Measurements from ENCODE around the gene DNAJC7. TPM values are rescaled to one million over a fixed set of nuclear protein-coding genes. Genes with fewer than 3 reads are reported as not detected.
"Not testable (repeated sequence)": the region's sequence is repeated elsewhere in the genome, so short reads cannot be mapped to it uniquely, and the experiment has no call there.

The DNAJC7 gene
- total and polyA plus RNA-seq, 7 donors, result 46.7 to 91.6 (median 57.1) TPM

DNA sequence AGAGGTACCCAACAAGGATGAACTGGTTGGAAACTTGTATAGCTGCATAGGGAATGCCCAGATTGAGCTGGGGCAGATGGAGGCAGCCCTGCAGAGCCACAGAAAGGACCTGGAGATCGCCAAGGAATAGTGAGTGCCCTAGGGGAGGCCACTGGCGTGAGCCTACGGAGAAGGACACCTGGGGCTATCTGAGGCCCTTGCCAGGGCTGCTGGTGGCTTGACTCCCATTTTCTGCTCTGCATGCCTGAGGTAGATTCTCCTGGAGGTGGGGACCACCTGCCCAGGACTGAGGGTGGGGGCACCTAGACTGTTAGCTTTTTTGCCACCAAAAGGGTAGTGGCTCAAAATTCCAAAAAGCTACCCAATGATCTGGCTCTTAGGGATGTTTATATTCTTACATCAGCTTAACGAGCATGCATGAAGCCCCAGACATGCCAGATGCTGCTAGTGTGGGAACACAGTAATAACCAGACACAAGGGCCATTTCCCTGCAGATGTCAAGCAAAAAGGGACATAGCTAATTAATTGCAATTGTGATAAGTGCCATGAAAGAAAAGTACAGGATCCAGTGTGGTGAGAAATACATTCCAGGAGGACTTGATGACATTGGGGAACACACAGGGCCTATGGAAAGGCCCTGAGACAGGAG lies 78.1 kb downstream of the DNAJC7 start:
- DNase-seq, result no peak
- peaks cover 0 to 21% (median 0%) of the 10 kb centered on the region in 4 donors for H3K36me3 ChIP-seq
- H3K9me3 ChIP-seq, result no peaks in the 10 kb centered on the region
- no peak overlapping the region for H3K27ac ChIP-seq
- TF ChIP-seq POLR2AphosphoS5 (IDR thresholded peaks at IDR 0.05) (no peak), POLR2A (IDR thresholded peaks at IDR 0.05) (no peak), EP300 (IDR thresholded peaks at IDR 0.05) (no peak)
- TF ChIP-seq, protein P1, sequence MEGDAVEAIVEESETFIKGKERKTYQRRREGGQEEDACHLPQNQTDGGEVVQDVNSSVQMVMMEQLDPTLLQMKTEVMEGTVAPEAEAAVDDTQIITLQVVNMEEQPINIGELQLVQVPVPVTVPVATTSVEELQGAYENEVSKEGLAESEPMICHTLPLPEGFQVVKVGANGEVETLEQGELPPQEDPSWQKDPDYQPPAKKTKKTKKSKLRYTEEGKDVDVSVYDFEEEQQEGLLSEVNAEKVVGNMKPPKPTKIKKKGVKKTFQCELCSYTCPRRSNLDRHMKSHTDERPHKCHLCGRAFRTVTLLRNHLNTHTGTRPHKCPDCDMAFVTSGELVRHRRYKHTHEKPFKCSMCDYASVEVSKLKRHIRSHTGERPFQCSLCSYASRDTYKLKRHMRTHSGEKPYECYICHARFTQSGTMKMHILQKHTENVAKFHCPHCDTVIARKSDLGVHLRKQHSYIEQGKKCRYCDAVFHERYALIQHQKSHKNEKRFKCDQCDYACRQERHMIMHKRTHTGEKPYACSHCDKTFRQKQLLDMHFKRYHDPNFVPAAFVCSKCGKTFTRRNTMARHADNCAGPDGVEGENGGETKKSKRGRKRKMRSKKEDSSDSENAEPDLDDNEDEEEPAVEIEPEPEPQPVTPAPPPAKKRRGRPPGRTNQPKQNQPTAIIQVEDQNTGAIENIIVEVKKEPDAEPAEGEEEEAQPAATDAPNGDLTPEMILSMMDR (IDR thresholded peaks at IDR 0.05), result no peak
- 90 to 91% methylated on average over 4 of the region's 4 CpGs for WGBS, 2 donors
- H3K27me3 ChIP-seq, result no peaks in the 10 kb centered on the region
- H3K4me1 ChIP-seq, result no peaks in the 10 kb centered on the region
- intact Hi-C loops (cut with DNase I), result no loop called here
- no peak overlapping the region for H3K4me3 ChIP-seq

- no peak overlapping the region for H3K27ac ChIP-seq
- H3K4me3 ChIP-seq, result no peak overlapping the region
These were observed 79.0 kb downstream of the DNAJC7 start for GRCh38 chr17:41937970-41938954.

DNA sequence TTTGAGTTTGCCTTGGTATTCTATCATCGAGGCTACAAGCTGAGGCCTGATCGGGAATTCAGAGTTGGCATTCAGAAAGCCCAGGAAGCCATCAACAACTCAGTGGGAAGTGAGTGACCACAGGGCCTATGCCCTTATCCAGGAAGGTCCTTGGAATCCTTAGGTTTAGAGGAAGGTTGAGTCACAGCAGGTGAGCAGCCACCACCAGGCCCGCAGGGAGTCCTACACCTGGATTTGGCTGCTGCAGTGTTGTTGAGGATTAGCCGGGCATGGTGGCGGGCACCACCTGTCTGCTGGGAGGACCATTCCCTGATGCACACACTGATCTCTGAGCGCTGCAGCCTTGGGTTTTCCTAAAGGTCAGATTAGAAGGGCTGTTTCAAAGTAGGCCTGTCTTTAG lies 81.6 kb downstream of the DNAJC7 start:
- H3K27ac ChIP-seq, result no peak overlapping the region
- intact Hi-C loops (cut with DNase I), result no loop called here
- TF ChIP-seq POLR2AphosphoS5 (IDR thresholded peaks at IDR 0.05) (no peak), POLR2A (IDR thresholded peaks at IDR 0.05) (no peak), EP300 (IDR thresholded peaks at IDR 0.05) (no peak)
- TF ChIP-seq, protein P1 (IDR thresholded peaks at IDR 0.05), result no peak
- H3K27me3 ChIP-seq, result no peaks in the 10 kb centered on the region
- no peaks in the 10 kb centered on the region for H3K9me3 ChIP-seq
- H3K4me3 ChIP-seq, result no peak overlapping the region
- no peak for DNase-seq
- peaks cover 0 to 7% (median 3%) of the 10 kb centered on the region in 4 donors for H3K4me1 ChIP-seq
- 96% methylated on average over 6 of the region's 6 CpGs for WGBS, 2 donors
- H3K36me3 ChIP-seq, result peaks cover 0 to 21% (median 0%) of the 10 kb centered on the region in 4 donors

More at GRCh38 chr17:41937970-41938954, 79.0 kb downstream of the DNAJC7 start:
- WGBS, 2 donors, result 91 to 95% methylated on average over 19 of the region's 19 CpGs
- no peak for TF ChIP-seq POLR2AphosphoS5 (IDR thresholded peaks at IDR 0.05)
- TF ChIP-seq EP300 (IDR thresholded peaks at IDR 0.05), result no peak
- TF ChIP-seq POLR2A (IDR thresholded peaks at IDR 0.05), result no peak
- TF ChIP-seq, protein P1 (IDR thresholded peaks at IDR 0.05), result no peak
- Histone ChIP-seq H3K36me3 (peaks cover 0 to 21% (median 0%) of the 10 kb centered on the region in 4 donors), H3K4me1 (no peaks in the 10 kb centered on the region), H3K9me3 (no peaks in the 10 kb centered on the region), H3K27me3 (no peaks in the 10 kb centered on the region)
- no peak for DNase-seq
- intact Hi-C loops (cut with DNase I), result no loop called here

GRCh38 chr17:41932816-41933389 lies 84.3 kb downstream of the DNAJC7 start:
- intact Hi-C loops (cut with DNase I), result no loop called here
- 5 to 29% methylated on average over 2 of the region's 2 CpGs for WGBS, 2 donors
- no peak for DNase-seq
- Histone ChIP-seq H3K4me3 (no peak overlapping the region), H3K4me1 (peaks cover 0 to 20% (median 12%) of the 10 kb centered on the region in 4 donors), H3K9me3 (no peaks in the 10 kb centered on the region), H3K36me3 (peaks cover 0 to 21% (median 0%) of the 10 kb centered on the region in 4 donors), H3K27ac (no peak overlapping the region), H3K27me3 (no peaks in the 10 kb centered on the region)
- no peak for TF ChIP-seq POLR2AphosphoS5 (IDR thresholded peaks at IDR 0.05)
- TF ChIP-seq POLR2A (IDR thresholded peaks at IDR 0.05), result no peak
- TF ChIP-seq, protein P1 (IDR thresholded peaks at IDR 0.05), result no peak
- TF ChIP-seq EP300 (IDR thresholded peaks at IDR 0.05), result no peak

DNA sequence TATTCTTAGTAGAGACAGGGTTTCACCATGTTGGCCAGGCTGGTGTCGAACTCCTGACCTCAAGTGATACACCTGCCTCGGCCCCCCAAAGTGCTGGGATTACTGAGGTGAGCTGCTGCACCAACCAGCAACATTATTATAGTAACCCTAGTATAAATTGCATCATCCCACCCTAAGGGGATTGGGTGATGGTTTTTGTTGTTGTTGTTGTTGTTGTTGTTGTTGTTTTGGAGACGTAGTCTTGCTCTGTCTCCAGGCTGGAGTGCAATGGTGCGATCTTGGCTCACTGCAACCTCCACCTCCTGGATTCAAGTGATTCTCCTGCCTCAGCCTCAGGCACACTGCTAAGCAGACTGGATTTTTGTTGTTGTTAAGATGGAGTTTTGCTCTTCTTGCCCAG lies 85.5 kb downstream of the DNAJC7 start:
- peaks cover 0 to 19% (median 0%) of the 10 kb centered on the region in 4 donors for H3K36me3 ChIP-seq
- H3K4me3 ChIP-seq; intact Hi-C loops (cut with DNase I); H3K27me3 ChIP-seq; H3K9me3 ChIP-seq; H3K27ac ChIP-seq; DNase-seq: not testable (repeated sequence)
- peaks cover 0 to 20% (median 12%) of the 10 kb centered on the region in 4 donors for H3K4me1 ChIP-seq
- 80 to 92% methylated on average over 4 of the region's 4 CpGs for WGBS, 2 donors

DNA sequence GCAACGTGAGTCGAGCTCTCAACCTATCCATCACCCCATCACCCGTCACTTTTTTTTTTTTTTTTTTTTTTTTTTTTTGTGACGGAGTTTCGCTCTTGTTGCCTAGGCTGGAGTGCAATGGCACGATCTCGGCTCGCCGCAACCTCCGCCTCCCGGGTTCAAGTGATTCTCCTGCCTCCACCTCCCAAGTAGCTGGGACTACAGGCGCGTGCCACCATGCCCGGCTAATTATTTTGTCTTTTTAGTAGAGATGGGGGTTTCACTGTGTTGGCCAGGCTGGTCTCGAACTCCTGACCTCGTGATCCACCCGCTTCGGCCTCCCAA lies 86.4 kb downstream of the DNAJC7 start:
- H3K27me3 ChIP-seq; DNase-seq; intact Hi-C loops (cut with DNase I); H3K9me3 ChIP-seq: not testable (repeated sequence)
- peaks cover 0 to 20% (median 12%) of the 10 kb centered on the region in 4 donors for H3K4me1 ChIP-seq
- H3K27ac ChIP-seq, result peak overlapping the region; percentile 84 to 92 (median 89)
- H3K36me3 ChIP-seq, result peaks cover 0 to 10% (median 0%) of the 10 kb centered on the region in 4 donors
- 52 to 53% methylated on average over 18 of the region's 18 CpGs for WGBS, 2 donors
- H3K4me3 ChIP-seq, result peak overlapping the region; percentile 26 to 58 (median 53)
